Neural progenitor cell (in vitro differentiated cells): Measurements from ENCODE around the gene IQSEC1.

Experiments
- EZH2 ChIP-seq: fragments of 200-600 bp; sonication (generic); IDR thresholded peaks from 2 replicates; pipeline ENCODE4 v1.6.1; 2017; ENCODE audit warnings: antibody characterized with exemption, mild to moderate bottlenecking, moderate library complexity
- TF ChIP-seq, protein P1 (sequence below): fragments of 200-600 bp; sonication (generic); IDR thresholded peaks from 2 replicates; pipeline ENCODE4 v1.5.1; 2017; ENCODE audit warnings: antibody characterized with exemption, mild to moderate bottlenecking

DNA sequence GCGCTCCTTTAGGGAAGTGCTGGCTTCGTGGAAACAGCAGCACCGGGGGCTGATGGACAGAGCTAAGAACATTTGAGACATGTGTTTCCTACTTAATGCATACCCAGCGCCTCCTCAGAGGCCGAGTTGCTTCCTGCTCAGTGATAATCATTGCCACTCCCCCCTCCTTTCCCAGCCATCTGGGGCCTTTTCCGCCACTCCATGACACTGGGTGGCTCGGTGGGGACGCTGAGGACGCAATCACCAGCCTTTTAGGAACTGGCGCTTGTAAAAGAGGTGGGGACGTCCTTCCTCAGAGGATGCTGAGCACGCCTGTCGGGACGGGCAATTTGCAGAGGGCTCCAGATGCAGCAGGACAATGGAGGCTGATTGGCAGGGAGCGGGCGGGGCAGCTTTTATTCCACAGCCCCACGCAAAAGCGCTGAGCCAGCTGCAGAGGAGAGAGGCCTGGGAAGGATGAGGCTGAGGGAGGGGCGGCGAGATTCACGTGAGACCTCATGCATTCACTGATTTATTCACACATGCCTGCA, 22.2 kb upstream of the IQSEC1 start:
- TF ChIP-seq, protein P1, sequence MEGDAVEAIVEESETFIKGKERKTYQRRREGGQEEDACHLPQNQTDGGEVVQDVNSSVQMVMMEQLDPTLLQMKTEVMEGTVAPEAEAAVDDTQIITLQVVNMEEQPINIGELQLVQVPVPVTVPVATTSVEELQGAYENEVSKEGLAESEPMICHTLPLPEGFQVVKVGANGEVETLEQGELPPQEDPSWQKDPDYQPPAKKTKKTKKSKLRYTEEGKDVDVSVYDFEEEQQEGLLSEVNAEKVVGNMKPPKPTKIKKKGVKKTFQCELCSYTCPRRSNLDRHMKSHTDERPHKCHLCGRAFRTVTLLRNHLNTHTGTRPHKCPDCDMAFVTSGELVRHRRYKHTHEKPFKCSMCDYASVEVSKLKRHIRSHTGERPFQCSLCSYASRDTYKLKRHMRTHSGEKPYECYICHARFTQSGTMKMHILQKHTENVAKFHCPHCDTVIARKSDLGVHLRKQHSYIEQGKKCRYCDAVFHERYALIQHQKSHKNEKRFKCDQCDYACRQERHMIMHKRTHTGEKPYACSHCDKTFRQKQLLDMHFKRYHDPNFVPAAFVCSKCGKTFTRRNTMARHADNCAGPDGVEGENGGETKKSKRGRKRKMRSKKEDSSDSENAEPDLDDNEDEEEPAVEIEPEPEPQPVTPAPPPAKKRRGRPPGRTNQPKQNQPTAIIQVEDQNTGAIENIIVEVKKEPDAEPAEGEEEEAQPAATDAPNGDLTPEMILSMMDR = no peak
- no peak for TF ChIP-seq EZH2
